ENCODE measurements around the gene BCL6B. TPM values are rescaled to one million over a fixed set of nuclear protein-coding genes. Genes with fewer than 3 reads are reported as not detected.
A peak's percentile ranks its signal among the peaks of the same experiment; 100 is the strongest.
"Not testable (repeated sequence)": the region's sequence is repeated elsewhere in the genome, so short reads cannot be mapped to it uniquely, and the experiment has no call there.

Gene BCL6B
- total RNA-seq, 1 donor, result 17.8 TPM

DNA sequence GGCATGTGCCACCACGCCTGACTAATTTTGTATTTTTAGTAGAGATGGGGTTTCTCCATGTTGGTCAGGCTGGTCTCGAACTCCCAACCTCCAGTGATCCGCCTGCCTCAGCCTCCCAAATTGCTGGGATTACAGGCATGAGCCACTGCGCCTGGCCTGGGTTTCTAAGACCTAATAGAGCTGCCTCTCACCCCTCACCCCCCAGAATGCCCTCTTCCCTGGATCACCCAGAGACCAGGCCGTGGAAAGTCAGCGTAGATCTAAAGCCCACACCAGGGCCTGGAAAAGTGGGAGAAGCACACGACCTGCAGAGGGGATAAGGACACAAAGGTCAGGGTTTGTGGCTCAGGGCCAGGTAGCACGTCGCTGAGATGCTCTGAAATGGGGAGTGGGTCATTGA is 27.7 kb downstream of the BCL6B start:
- DNase-seq (ENCODE audit: low read depth in 2 of 3, low spot score in 2 of 3), result not testable (repeated sequence)

DNA sequence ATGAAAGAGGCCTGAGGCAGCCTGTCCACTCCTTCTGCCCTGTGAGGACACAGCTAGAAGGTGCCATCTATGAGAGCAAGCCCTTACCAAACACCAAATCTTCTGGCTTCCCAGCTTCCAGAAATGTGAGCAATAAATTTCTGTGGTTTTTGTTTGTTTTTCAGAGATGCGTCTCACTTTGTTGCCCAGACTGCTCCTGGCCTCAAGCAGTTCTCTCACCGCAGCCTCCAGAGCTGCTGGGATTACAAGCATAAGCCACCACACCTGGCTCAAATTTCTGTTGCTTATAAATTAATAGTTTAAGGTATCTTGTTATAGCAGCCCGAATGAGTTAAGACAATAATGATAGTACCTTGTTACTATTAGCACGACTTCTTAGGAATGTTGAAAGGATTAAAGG is 33.5 kb downstream of the BCL6B start:
- DNase-seq (ENCODE audit: low read depth in 2 of 3, low spot score in 2 of 3), result no peak

GRCh38 chr17:7058831-7059447 is 36.1 kb downstream of the BCL6B start:
- no peak for DNase-seq (ENCODE audit: low read depth in 2 of 3, low spot score in 2 of 3)

GRCh38 chr17:7060165-7060891 is 37.5 kb downstream of the BCL6B start:
- peak in 2 of 3 donors; percentile 50 to 54 for DNase-seq (ENCODE audit: low read depth in 2 of 3, low spot score in 2 of 3)

- no peak for DNase-seq (ENCODE audit: low read depth in 2 of 3, low spot score in 2 of 3)
Observed at GRCh38 chr17:7063518-7064094, 40.8 kb downstream of the BCL6B start.

DNA sequence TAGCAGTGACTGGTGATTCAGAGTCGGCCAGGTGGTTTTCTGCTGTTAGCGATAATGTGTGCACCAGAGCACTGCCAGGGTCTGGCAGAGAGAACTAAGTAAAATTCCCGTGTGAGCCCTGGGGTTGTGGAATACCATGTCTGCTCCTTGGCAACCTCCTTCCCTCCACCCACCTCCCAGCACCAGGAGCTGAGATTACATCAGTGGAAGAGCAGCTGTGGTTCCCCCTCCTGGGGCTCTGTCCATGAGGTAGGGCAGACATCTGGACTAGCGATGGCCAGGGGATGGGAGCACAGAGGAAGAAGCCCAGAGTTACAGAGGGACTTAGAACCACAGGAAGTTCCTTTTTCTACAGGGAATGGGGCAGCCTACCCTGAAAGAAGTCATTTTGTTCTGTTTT is 41.4 kb downstream of the BCL6B start:
- no peak for DNase-seq (ENCODE audit: low read depth in 2 of 3, low spot score in 2 of 3)

DNA sequence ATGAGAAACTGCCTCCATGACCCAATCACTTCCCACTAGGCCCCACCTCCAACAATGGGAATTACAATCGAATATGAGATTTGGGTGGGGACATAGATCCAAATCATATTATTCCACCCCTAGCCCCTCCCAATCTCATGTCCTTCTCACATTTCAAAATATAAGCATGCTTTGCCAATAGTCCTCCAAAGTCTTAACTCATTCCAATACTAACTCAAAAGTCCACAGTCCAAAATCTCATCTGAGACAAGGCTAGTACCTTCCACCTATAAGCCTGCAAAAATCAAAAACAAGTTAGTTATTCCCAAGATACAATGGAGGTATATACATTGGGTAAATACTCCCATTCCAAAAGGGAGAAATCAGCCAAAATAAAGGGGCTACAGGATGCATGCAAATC is 44.3 kb downstream of the BCL6B start:
- DNase-seq (ENCODE audit: low read depth in 2 of 3, low spot score in 2 of 3), result no peak

DNA sequence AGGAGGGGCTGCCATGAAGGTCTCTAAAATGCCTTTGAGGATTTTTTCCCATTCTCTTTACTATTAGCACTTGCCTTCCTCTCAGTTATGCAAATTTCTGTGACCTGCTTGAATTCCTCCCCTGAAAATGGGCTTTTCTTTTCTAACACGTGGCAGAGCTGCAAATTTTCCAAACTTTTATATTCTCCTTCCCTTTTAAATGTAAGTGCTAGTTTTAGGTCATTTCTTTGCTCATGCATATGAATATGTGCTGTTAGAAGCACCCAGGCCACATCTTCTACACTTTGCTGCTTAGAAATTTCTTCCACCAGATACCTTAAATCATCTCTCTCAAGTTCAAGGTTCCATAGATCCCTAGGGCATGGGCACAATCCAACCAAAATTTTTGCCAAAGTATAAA is 45.4 kb downstream of the BCL6B start:
- no peak for DNase-seq (ENCODE audit: low read depth in 2 of 3, low spot score in 2 of 3)

DNA sequence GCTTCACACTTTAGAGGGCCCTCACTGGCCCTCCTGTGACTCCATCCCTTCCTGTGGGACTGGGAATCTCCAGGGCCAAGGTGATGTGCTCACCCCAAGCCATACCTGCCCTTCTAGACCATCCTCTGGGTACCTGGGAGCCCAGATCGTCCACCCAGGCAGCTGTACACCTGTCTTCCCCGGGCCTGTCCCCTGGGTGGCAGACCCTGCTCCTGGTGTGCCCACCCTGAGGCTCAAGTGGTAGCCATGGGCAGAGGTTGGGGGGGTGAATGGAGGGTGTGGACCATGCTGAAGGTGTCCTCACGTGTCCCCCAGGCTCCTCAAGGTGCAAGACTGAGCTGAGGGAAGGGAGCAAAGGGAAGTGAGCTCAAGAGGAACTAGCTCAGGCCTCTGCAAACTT is 47.9 kb downstream of the BCL6B start:
- no peak for DNase-seq (ENCODE audit: low read depth in 2 of 3, low spot score in 2 of 3)

- no peak for DNase-seq (ENCODE audit: low read depth in 2 of 3, low spot score in 2 of 3)
Observed at GRCh38 chr17:7072406-7072805, 49.6 kb downstream of the BCL6B start.

DNA sequence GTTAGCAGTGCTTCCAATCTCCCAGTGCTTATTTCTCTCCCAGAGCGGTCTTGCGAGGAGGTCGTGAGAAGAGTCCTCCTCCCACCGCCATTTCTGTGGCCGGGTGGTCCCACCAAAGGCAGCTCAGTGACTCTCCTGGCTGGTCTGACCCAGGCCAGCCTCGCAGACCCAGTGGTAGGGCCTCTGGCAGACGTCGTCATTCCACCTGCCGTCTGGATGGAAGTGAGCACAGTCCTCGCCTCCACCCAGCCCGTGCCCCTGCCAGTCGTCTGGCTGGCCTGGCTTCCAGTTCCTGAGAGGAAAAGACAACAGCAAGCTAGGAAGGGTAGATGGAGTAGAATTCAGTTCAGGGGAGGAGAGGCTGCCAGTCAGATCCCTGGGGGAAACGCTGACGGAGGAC is 52.1 kb downstream of the BCL6B start:
- DNase-seq (ENCODE audit: low read depth in 2 of 3, low spot score in 2 of 3), result no peak

DNA sequence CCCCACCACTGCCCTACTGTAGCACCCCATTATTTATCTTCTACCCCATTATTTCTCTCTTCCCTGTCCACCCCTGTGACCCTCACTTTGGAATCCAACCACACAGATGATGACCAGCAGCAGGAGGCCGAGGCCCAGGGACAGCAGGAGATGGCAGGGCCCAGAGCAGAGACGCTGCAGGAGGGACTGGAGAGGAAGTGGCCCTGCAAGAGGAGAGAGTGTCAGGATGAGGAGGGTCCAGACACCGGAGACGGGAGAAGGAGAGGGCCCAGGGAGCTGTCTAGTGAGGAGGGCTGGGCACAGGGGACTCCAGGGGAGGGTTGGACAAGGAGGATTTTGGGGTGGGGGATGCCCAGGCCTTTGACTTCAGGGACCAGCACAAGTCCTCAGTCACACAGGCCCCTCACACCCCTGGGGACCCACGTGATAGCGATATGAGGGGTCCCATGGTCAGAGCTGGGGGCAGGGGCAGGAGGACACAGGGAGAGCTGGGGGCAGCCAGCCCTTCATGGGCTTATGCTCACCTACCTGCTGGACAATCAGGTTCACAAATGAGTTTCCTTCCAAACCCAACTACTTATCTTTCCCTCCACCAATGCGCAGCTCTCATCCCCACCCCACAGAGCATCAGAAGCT is 55.2 kb downstream of the BCL6B start:
- no peak for DNase-seq (ENCODE audit: low read depth in 2 of 3, low spot score in 2 of 3)

DNA sequence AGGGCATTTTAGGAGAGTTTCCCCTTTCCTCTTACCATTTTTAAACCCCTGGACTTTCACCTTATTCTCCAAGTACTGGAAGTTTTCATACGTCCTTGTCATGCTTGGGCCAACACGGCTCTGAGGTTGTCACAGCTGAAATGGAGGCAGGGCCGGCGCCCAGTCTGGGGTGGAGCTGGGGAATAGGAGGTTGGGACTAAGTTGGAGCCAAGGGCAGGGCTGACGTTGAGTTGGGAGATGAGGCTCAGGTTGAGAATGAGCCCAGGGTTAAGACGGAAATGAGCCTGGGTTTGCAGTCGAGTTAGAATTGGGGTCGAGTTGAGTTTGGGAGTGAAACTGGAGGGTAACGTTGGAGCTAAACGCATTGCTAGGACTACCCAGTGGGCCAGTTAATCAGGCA is 55.9 kb downstream of the BCL6B start:
- no peak for DNase-seq (ENCODE audit: low read depth in 2 of 3, low spot score in 2 of 3)

Small RNA genes within 50 kb of the gene (small RNA-seq; reads per million reads assigned to genes)
- gene AC120057.1, result not detected

Other genes with a start within 250 kb of the BCL6B start
- 0.81 TPM for gene FBXO39, start 246.8 kb upstream of the BCL6B start, total RNA-seq
- 0.27 TPM for gene TEKT1, start 191.3 kb upstream of the BCL6B start, total RNA-seq
- gene ALOX12, start 27.0 kb upstream of the BCL6B start, total RNA-seq, result 4.3 TPM
- gene RNASEK, start 10.4 kb upstream of the BCL6B start, total RNA-seq, result 43.4 TPM
- 3.0 TPM for gene SLC16A13, start 13.0 kb downstream of the BCL6B start, total RNA-seq
- gene SLC16A11, start 21.0 kb downstream of the BCL6B start, total RNA-seq, result 0.54 TPM
- under 0.01 TPM for gene CLEC10A, start 57.2 kb downstream of the BCL6B start, total RNA-seq
- 0.54 TPM for gene ASGR2, start 91.8 kb downstream of the BCL6B start, total RNA-seq
- 7.3 TPM for gene ASGR1, start 156.3 kb downstream of the BCL6B start, total RNA-seq
- 26.9 TPM for gene DLG4, start 196.8 kb downstream of the BCL6B start, total RNA-seq
- gene ACADVL, start 196.9 kb downstream of the BCL6B start, total RNA-seq, result 191 TPM
- 78.6 TPM for gene DVL2, start 211.5 kb downstream of the BCL6B start, total RNA-seq
- gene PHF23, start 216.4 kb downstream of the BCL6B start, total RNA-seq, result 24.2 TPM
- gene GABARAP, start 219.4 kb downstream of the BCL6B start, total RNA-seq, result 121 TPM
- 62.7 TPM for gene CTDNEP1, start 228.7 kb downstream of the BCL6B start, total RNA-seq
- 54.7 TPM for gene ELP5, start 229.2 kb downstream of the BCL6B start, total RNA-seq
- gene CLDN7, start 239.4 kb downstream of the BCL6B start, total RNA-seq, result 9.7 TPM

Data from hematopoietic multipotent progenitor cell (in vitro differentiated cells).